H1 (cell line): ENCODE measurements around the gene RBM8A. TPM values are rescaled to one million over a fixed set of nuclear protein-coding genes. Genes with fewer than 3 reads are reported as not detected.

Experiments
- CTCF ChIA-PET: fragments of 300-600 bp; sonication (Branson Sonifier 250); formaldehyde crosslinking; loops from one replicate; lab custom pipeline; 2021; ENCODE audit not compliant: partially characterized antibody; lab: Charles Lee
- POLR2A ChIA-PET: fragments of 300-600 bp; sonication (Branson Sonifier 250); formaldehyde crosslinking; loops from one replicate; lab custom pipeline; 2021; ENCODE audit warnings: inconsistent platforms; ENCODE audit not compliant: partially characterized antibody; lab: Charles Lee
- DNase-seq, 2 experiments: peaks; one replicate each; pipeline versions ENCODE4 v3.0.0 to v3.0.0-alpha.2; 2010 to 2022; ENCODE audit warnings: low spot score in 2 of 2, low read depth in 1 of 2, mixed read lengths in 1 of 2
- FAIRE-seq: peaks from 2 replicates; lab custom pipeline; 2011; peaks lifted over from hg19 to GRCh38; lab: Jason Lieb, UNC
- H2AFZ ChIP-seq: 2 replicates; pipeline ENCODE4 v1.8.1; 2012; ENCODE audit warnings: low read length, inconsistent platforms
- H2AK5ac ChIP-seq: 2 replicates; pipeline ENCODE4 v1.6.1; 2013; ENCODE audit warnings: low read depth, low read length
- H2BK120ac ChIP-seq: replicated peaks from 2 replicates; pipeline ENCODE3; 2013; ENCODE audit warnings: low read depth, low read length, inconsistent platforms
- H2BK12ac ChIP-seq: 2 replicates; pipeline ENCODE4 v1.6.1; 2013; ENCODE audit warnings: low read depth, low read length
- H2BK15ac ChIP-seq: 2 replicates; pipeline ENCODE4 v1.6.1; 2013; ENCODE audit warnings: low read length
- H2BK20ac ChIP-seq: 2 replicates; pipeline ENCODE4 v1.6.1; 2013; ENCODE audit warnings: low read length
- H2BK5ac ChIP-seq: 2 replicates; pipeline ENCODE4 v1.6.1; 2013; ENCODE audit warnings: low read depth, low read length
- H3K14ac ChIP-seq: 2 replicates; pipeline ENCODE4 v1.6.1; 2013; ENCODE audit warnings: inconsistent platforms; ENCODE audit not compliant: insufficient read length
- H3K18ac ChIP-seq: 2 replicates; pipeline ENCODE4 v1.6.1; 2013; ENCODE audit warnings: low read length; ENCODE audit errors: extremely low read depth
- H3K23ac ChIP-seq: 2 replicates; pipeline ENCODE4 v1.6.1; 2013; ENCODE audit warnings: inconsistent platforms; ENCODE audit not compliant: insufficient read length
- H3K23me2 ChIP-seq: 2 replicates; pipeline ENCODE4 v1.6.1; 2013; ENCODE audit warnings: low read depth, low read length
- H3K27ac ChIP-seq: 2 replicates; pipeline ENCODE4 v1.6.1; 2011; ENCODE audit warnings: low read depth, low read length, inconsistent platforms
- H3K27me3 ChIP-seq, 4 experiments: replicated peaks in 1 of 4; 1 replicate in 1 of 4; 2 replicates in 3 of 4; pipeline versions ENCODE4 v1.6.1 to v1.8.1; 2011 to 2013; ENCODE audit warnings: low read length in 3 of 4, mild to moderate bottlenecking in 3 of 4, inconsistent platforms in 2 of 4, mixed read lengths in 2 of 4, moderate library complexity in 1 of 4; ENCODE audit not compliant: control insufficient read depth in 3 of 4, insufficient read depth in 3 of 4; ENCODE audit errors: extremely low read depth in 1 of 4
- H3K36me3 ChIP-seq, 4 experiments: 2 replicates each; pipeline versions ENCODE4 v1.6.1 to v1.8.1; 2011 to 2013; ENCODE audit warnings: mild to moderate bottlenecking in 4 of 4, low read length in 3 of 4, moderate library complexity in 2 of 4, control low read depth in 1 of 4, inconsistent platforms in 1 of 4; ENCODE audit not compliant: insufficient read depth in 4 of 4, control insufficient read depth in 2 of 4
- H3K4ac ChIP-seq: replicated peaks from 2 replicates; pipeline ENCODE3; 2013; ENCODE audit warnings: low read length, low read depth, mixed read lengths, inconsistent platforms; ENCODE audit not compliant: insufficient read length
- H3K4me1 ChIP-seq, 4 experiments: replicated peaks in 1 of 4; 1 replicate in 1 of 4; 2 replicates in 3 of 4; pipeline versions ENCODE4 v1.6.1 to v1.8.1; 2011 to 2013; ENCODE audit warnings: low read length in 3 of 4, inconsistent platforms in 2 of 4, mixed read lengths in 1 of 4; ENCODE audit not compliant: insufficient read depth in 4 of 4, control insufficient read depth in 3 of 4
- H3K4me2 ChIP-seq, 2 experiments: 2 replicates each; pipeline versions ENCODE4 v1.6.1 to v1.8.1; 2011 to 2013; ENCODE audit warnings: low read depth in 2 of 2, low read length in 2 of 2, control low read depth in 1 of 2, inconsistent platforms in 1 of 2, mild to moderate bottlenecking in 1 of 2; ENCODE audit not compliant: insufficient read depth in 1 of 2
- H3K4me3 ChIP-seq, 4 experiments: fragments of 200-600, 300-600 bp in 1 of 4; sonication (generic), shearing (Covaris generic), sonication (Bioruptor Twin) in 1 of 4; 2 replicates each; pipeline versions ENCODE4 v1.5.1 to v1.8.1; 2011 to 2016; ENCODE audit warnings: low read length in 4 of 4, low read depth in 3 of 4, control low read depth in 2 of 4, inconsistent platforms in 2 of 4, mild to moderate bottlenecking in 2 of 4, mixed read lengths in 1 of 4, moderate library complexity in 1 of 4; ENCODE audit not compliant: insufficient read depth in 2 of 4; ENCODE audit errors: extremely low read depth in 1 of 4
- H3K56ac ChIP-seq: replicated peaks from 2 replicates; pipeline ENCODE3; 2013; ENCODE audit warnings: low read depth, mild to moderate bottlenecking, mixed read lengths, low read length, inconsistent platforms; ENCODE audit not compliant: insufficient read length
- H3K79me1 ChIP-seq: 2 replicates; pipeline ENCODE4 v1.6.1; 2013; ENCODE audit warnings: low read depth, low read length, control low read depth
- H3K79me2 ChIP-seq, 2 experiments: 2 replicates each; pipeline versions ENCODE4 v1.6.1 to v1.8.1; 2012 to 2013; ENCODE audit warnings: low read length in 2 of 2, mild to moderate bottlenecking in 2 of 2, inconsistent platforms in 1 of 2; ENCODE audit not compliant: insufficient read depth in 2 of 2, control insufficient read depth in 1 of 2
- H3K9ac ChIP-seq, 4 experiments: replicated peaks in 1 of 4; 1 replicate in 1 of 4; 2 replicates in 3 of 4; pipeline versions ENCODE4 v1.6.1 to v1.8.1; 2011 to 2013; ENCODE audit warnings: low read depth in 3 of 4, low read length in 3 of 4, control low read depth in 2 of 4, mild to moderate bottlenecking in 2 of 4, moderate library complexity in 2 of 4, inconsistent platforms in 1 of 4; ENCODE audit errors: extremely low read depth in 1 of 4
- H3K9me3 ChIP-seq, 2 experiments: 2 replicates each; pipeline versions ENCODE4 v1.6.1 to v1.8.1; 2012 to 2013; ENCODE audit warnings: mild to moderate bottlenecking in 2 of 2, moderate library complexity in 2 of 2, control low read depth in 1 of 2, inconsistent platforms in 1 of 2, low read depth in 1 of 2, low read length in 1 of 2, mixed read lengths in 1 of 2; ENCODE audit not compliant: insufficient read depth in 2 of 2
- H4K20me1 ChIP-seq, 2 experiments: replicated peaks in 1 of 2; 2 replicates each; pipeline versions ENCODE3 to v1.8.1; 2011 to 2013; ENCODE audit warnings: inconsistent platforms in 2 of 2, low read length in 2 of 2, mild to moderate bottlenecking in 1 of 2; ENCODE audit not compliant: insufficient read depth in 2 of 2, control insufficient read depth in 1 of 2
- H4K5ac ChIP-seq: 2 replicates; pipeline ENCODE4 v1.6.1; 2013; ENCODE audit warnings: low read length, low read depth, mixed read lengths, inconsistent platforms; ENCODE audit not compliant: insufficient read length
- H4K8ac ChIP-seq: 2 replicates; pipeline ENCODE4 v1.8.0; 2013; ENCODE audit warnings: mild to moderate bottlenecking, moderate library complexity, low read length, inconsistent platforms; ENCODE audit not compliant: insufficient read depth; ENCODE audit errors: extremely low read depth
- H4K91ac ChIP-seq: replicated peaks from 2 replicates; pipeline ENCODE3; 2013; ENCODE audit warnings: low read length, mixed read lengths, inconsistent platforms; ENCODE audit not compliant: insufficient read length
- E2F6 ChIP-seq: IDR thresholded peaks from 2 replicates; pipeline ENCODE4 v1.6.1; 2012; ENCODE audit warnings: inconsistent platforms
- EGR1 ChIP-seq: IDR thresholded peaks from 2 replicates; pipeline ENCODE4 v1.6.1; 2011; ENCODE audit warnings: low read depth, low read length, borderline replicate concordance
- EP300 ChIP-seq, 2 experiments: IDR thresholded peaks; 1 replicate in 1 of 2; 2 replicates in 1 of 2; pipeline ENCODE4 v1.6.1; 2011 to 2012; ENCODE audit warnings: low read depth in 2 of 2, low read length in 2 of 2, mild to moderate bottlenecking in 2 of 2, borderline replicate concordance in 1 of 2, inconsistent platforms in 1 of 2, moderate library complexity in 1 of 2
- FOSL1 ChIP-seq: IDR thresholded peaks from 2 replicates; pipeline ENCODE4 v1.6.1; 2011; ENCODE audit warnings: mild to moderate bottlenecking, low read depth, low read length, moderate library complexity; ENCODE audit not compliant: insufficient read depth
- MAFK ChIP-seq: IDR thresholded peaks from 2 replicates; pipeline ENCODE4 v1.6.1; 2012; ENCODE audit warnings: low read depth, mild to moderate bottlenecking, improper control_type of control experiment, low read length
- NANOG ChIP-seq: IDR thresholded peaks from 2 replicates; pipeline ENCODE4 v1.6.1; 2011; ENCODE audit warnings: low read length, low read depth, mild to moderate bottlenecking, inconsistent platforms; ENCODE audit not compliant: insufficient read depth, poor library complexity, severe bottlenecking
- NRF1 ChIP-seq: IDR thresholded peaks from 2 replicates; pipeline ENCODE4 v1.6.1; 2011; ENCODE audit warnings: mild to moderate bottlenecking, low read depth, low read length, improper control_type of control experiment
- RFX5 ChIP-seq: IDR thresholded peaks from 2 replicates; pipeline ENCODE4 v1.6.1; 2011; ENCODE audit warnings: low read depth, low read length, improper control_type of control experiment, borderline replicate concordance
- RXRA ChIP-seq: IDR thresholded peaks from 2 replicates; pipeline ENCODE4 v1.6.1; 2011; ENCODE audit warnings: low read depth, mild to moderate bottlenecking, low read length, moderate library complexity; ENCODE audit not compliant: insufficient read depth
- SP1 ChIP-seq: IDR thresholded peaks from 2 replicates; pipeline ENCODE4 v1.6.1; 2011; ENCODE audit warnings: low read depth, low read length
- WGBS, 2 experiments: shearing (Covaris generic) in 1 of 2; methylation state at CpG; one replicate each; pipeline versions ENCODE4 v1.1.6 to v1.1.7; 2013 to 2015; ENCODE audit warnings: low lambda C conversion rate in 2 of 2, mixed read lengths in 2 of 2, inconsistent platforms in 1 of 2, low coverage in 1 of 2, missing lambda C conversion rate in 1 of 2; ENCODE audit not compliant: insufficient replicate concordance in 2 of 2, insufficient coverage in 1 of 2, insufficient read length in 1 of 2; ENCODE audit errors: extremely low coverage in 1 of 2, missing lambda C conversion rate in 1 of 2; 5-methylcytosine and 5-hydroxymethylcytosine counted together
- polyA plus RNA-seq, 7 experiments: library from polyadenylated mRNA; depleted of rRNA in 3 of 7; stranded (reverse) in 5 of 7; unstranded in 2 of 7; fragments of >200 nt in 5 of 7; fragments of 200-250 nt in 2 of 7; gene quantifications; 1 replicate in 5 of 7; 2 replicates in 1 of 7; 4 replicates in 1 of 7; pipeline versions ENCODE4 v1.2.1 to v1.2.3, GENCODE V29; 2011 to 2013; ENCODE audit warnings: missing spikeins in 2 of 7, mixed read lengths in 2 of 7
- total RNA-seq: library from RNA; stranded (reverse); fragmentation: NEBNext Ultra II Directional; extraction: Animal tissue kit (Norgen Biotek cat#: 25700); gene quantifications from 2 replicates; pipeline ENCODE4 v1.2.1, GENCODE V29; 2021
- TF ChIP-seq, protein P1 (sequence below): IDR thresholded peaks from 2 replicates; pipeline ENCODE4 v1.6.1; 2011; ENCODE audit warnings: low read depth, mild to moderate bottlenecking, low read length; ENCODE audit not compliant: insufficient read depth

RBM8A gene
- total and polyA plus RNA-seq, 2 of the 8 experiments (the other 6 are each of a cell fraction or from before 2014, with no cell fraction given) = 125 to 216 TPM

DNA sequence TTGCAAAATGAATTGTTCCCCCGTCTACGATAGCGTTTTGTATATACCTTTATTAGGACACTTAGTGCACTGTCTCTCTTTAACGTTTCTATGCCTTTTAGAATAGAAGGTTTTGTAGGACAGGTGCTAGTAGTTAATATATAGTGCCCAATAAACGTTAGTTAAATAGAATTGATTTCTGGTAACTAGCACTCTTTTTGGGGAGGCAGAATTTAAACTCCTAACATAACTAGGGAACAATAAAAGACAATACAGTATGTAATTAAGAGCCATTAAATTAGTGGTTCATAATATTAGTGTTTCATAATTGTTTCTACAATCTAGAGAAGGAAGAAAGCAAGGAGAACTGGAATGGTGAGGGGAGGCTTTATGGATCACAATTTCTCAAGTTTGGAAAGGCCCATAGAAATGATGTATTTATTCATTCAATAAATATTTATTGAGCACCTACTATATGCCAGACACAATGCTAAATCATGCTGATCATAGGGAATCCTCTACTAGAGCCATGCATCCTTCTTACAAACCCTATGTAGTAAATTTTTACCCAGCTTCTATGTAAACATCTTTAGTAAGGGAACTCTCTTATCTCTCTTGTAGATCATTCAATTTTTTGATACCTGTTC, 37.9 kb upstream of the RBM8A start:
- CTCF ChIA-PET = interaction anchor here (1.1 to 2.6 kb wide), 6 partner anchors 11 to 73 kb away, joined by 4 to 11 read pairs (median 4); partner anchors contain the start of gene RBM8A

More for the DNA sequence above, 37.9 kb upstream of the RBM8A start:
- Histone ChIP-seq H3K36me3 (no peaks in the 10 kb centered on the region), H2BK15ac (no peak overlapping the region), H3K14ac (no peak overlapping the region), H3K79me2 (no peaks in the 10 kb centered on the region), H3K4me2 (peak overlapping the region; percentile 57 to 74), H3K56ac (no peak overlapping the region), H2BK120ac (no peak overlapping the region), H2BK12ac (no peak overlapping the region), H3K79me1 (no peaks in the 10 kb centered on the region), H3K23ac (no peak overlapping the region), H2AK5ac (no peak overlapping the region), H3K9ac (no peak overlapping the region), H4K91ac (no peak overlapping the region), H3K27me3 (peaks cover 20 to 34% (median 33%) of the 10 kb centered on the region in 4 experiments), H4K8ac (no peak overlapping the region), H2BK5ac (no peak overlapping the region), H4K5ac (no peak overlapping the region), H2BK20ac (no peak overlapping the region), H3K4me1 (peaks cover 0 to 14% (median 11%) of the 10 kb centered on the region in 4 experiments; a peak in 6 of 7 replicates), H3K18ac (no peak overlapping the region), H3K4me3 (peak overlapping the region; percentile 54 to 76 (median 67); a peak in 7 of 8 replicates), H3K9me3 (no peaks in the 10 kb centered on the region), H4K20me1 (no peaks in the 10 kb centered on the region), H3K23me2 (peaks cover 19% of the 10 kb centered on the region), H2AFZ (peak overlapping the region; percentile 72; the same call in 1 of the 2 replicates), H3K4ac (no peak overlapping the region), H3K27ac (no peak overlapping the region)
- DNase-seq (no peak), FAIRE-seq (no peak)
- POLR2A ChIA-PET = interaction anchor here (0.8 to 4.1 kb wide), 4 partner anchors 13 to 86 kb away, joined by 3 to 21 read pairs (median 13); partner anchors contain the start of gene RBM8A
- TF ChIP-seq EP300 (IDR thresholded peaks at IDR 0.05; ENCODE audit: borderline replicate concordance in 1 of 2, low read depth in 2 of 2, low read length in 2 of 2) (no peak), EGR1 (no peak), E2F6 (no peak), MAFK (no peak), RFX5 (no peak), FOSL1 (no peak), SP1 (no peak), NRF1 (no peak), RXRA (no peak), NANOG (no peak)
- TF ChIP-seq, protein P1, sequence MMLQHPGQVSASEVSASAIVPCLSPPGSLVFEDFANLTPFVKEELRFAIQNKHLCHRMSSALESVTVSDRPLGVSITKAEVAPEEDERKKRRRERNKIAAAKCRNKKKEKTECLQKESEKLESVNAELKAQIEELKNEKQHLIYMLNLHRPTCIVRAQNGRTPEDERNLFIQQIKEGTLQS = no peak
- WGBS, 2 experiments = 29% methylated on average over 5 of the region's 5 CpGs; no CpG with 5 or more reads in 1 of the 2 experiments
